Small intestine (tissue), 7 donors: ENCODE results near the gene GBP4. TPM values are rescaled to one million over a fixed set of nuclear protein-coding genes. Genes with fewer than 3 reads are reported as not detected.

ENCODE experiments used
- DNase-seq, 2 donors: peaks; one replicate each; pipeline versions ENCODE4 v3.0.0 to v3.0.0-alpha.2; 2013
- FAIRE-seq: peaks from 2 replicates; lab custom pipeline; 2012; peaks lifted over from hg19 to GRCh38; lab: Jason Lieb, UNC
- H3K27ac ChIP-seq, 3 donors: one replicate each; pipeline ENCODE4 v1.5.1; 2013; ENCODE audit warnings: low read length in 2 of 3, mild to moderate bottlenecking in 2 of 3, control low read depth in 1 of 3, inconsistent platforms in 1 of 3, low read depth in 1 of 3, moderate library complexity in 1 of 3
- H3K27me3 ChIP-seq, 3 donors: one replicate each; pipeline ENCODE4 v1.6.1; 2013; ENCODE audit warnings: low read length in 3 of 3, inconsistent platforms in 1 of 3; ENCODE audit not compliant: control insufficient read depth in 3 of 3, insufficient read depth in 3 of 3
- H3K36me3 ChIP-seq, 3 donors: one replicate each; pipeline ENCODE4 v1.6.1; 2013; ENCODE audit warnings: low read length in 3 of 3, inconsistent platforms in 1 of 3, low read depth in 1 of 3, mild to moderate bottlenecking in 1 of 3, moderate library complexity in 1 of 3; ENCODE audit not compliant: control insufficient read depth in 3 of 3, insufficient read depth in 2 of 3
- H3K4me1 ChIP-seq, 3 donors: one replicate each; pipeline ENCODE4 v1.6.1; 2013; ENCODE audit warnings: low read length in 2 of 3, inconsistent platforms in 1 of 3, low read depth in 1 of 3, mild to moderate bottlenecking in 1 of 3, moderate library complexity in 1 of 3; ENCODE audit not compliant: control insufficient read depth in 3 of 3, insufficient read depth in 2 of 3
- H3K4me3 ChIP-seq, 3 donors: one replicate each; pipeline ENCODE4 v1.5.1; 2013; ENCODE audit warnings: low read length in 3 of 3, control low read depth in 1 of 3, inconsistent platforms in 1 of 3, low read depth in 1 of 3, mild to moderate bottlenecking in 1 of 3, moderate library complexity in 1 of 3
- H3K9me3 ChIP-seq, 2 donors: one replicate each; pipeline ENCODE4 v1.6.1; 2013; ENCODE audit warnings: low read depth in 1 of 2, low read length in 1 of 2; ENCODE audit not compliant: control insufficient read depth in 2 of 2, insufficient read depth in 1 of 2
- WGBS, 3 donors: extraction: QIAGEN DNeasy Blood & Tissue Kit; methylation state at CpG; one replicate each; pipeline ENCODE4 v1.1.7; 2013; 5-methylcytosine and 5-hydroxymethylcytosine counted together
- polyA plus RNA-seq, 4 donors: library from polyadenylated mRNA; stranded (reverse) in 3 of 4; unstranded in 1 of 4; fragments of 200-250 nt in 3 of 4; fragments of 120-200 nt in 1 of 4; gene quantifications; one replicate each; pipeline versions ENCODE4 v1.2.1 to v1.2.3, GENCODE V29; 2013
- donor health status: healthy with polysubstance abuse.
- donor health status: control.
- donor health status: control.
- donor health status: Bipolar disorder and iron deficiency.
- donor health status: healthy.

Gene GBP4
- polyA plus RNA-seq, 4 donors, result 2.5 to 15.7 (median 6.4) TPM

DNA sequence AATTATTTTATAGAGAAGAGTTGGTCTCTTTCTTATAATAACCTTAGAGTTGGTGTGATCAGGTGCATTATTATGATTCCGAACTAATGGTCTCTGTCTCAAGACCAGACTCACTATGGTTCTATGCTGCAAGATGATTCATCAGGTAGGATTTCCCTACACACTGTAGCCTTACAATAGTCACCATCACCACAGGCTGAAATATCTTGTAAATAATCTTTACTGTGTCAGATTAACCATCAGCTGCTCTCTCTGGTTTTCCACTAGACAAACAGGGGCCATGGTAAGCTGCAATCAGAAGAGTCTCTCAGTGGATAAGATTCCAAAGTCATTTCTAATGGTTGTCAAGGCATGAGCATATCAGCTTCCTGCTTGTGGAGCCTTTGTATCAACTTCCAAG, 4.4 kb upstream of the GBP4 start:
- no peak for FAIRE-seq
- peaks cover 0 to 1% (median 0%) of the 10 kb centered on the region in 3 donors for H3K36me3 ChIP-seq
- DNase-seq, result no peak
- H3K9me3 ChIP-seq, result peaks cover 0 to 13% of the 10 kb centered on the region in 2 donors
- peaks cover 0 to 9% (median 5%) of the 10 kb centered on the region in 3 donors for H3K4me1 ChIP-seq
- 97 to 100% (median 98%) methylated on average over 1 of the region's 1 CpG for WGBS, 3 donors
- H3K27ac ChIP-seq, result no peak overlapping the region
- H3K4me3 ChIP-seq, result no peak overlapping the region
- H3K27me3 ChIP-seq, result no peaks in the 10 kb centered on the region

DNA sequence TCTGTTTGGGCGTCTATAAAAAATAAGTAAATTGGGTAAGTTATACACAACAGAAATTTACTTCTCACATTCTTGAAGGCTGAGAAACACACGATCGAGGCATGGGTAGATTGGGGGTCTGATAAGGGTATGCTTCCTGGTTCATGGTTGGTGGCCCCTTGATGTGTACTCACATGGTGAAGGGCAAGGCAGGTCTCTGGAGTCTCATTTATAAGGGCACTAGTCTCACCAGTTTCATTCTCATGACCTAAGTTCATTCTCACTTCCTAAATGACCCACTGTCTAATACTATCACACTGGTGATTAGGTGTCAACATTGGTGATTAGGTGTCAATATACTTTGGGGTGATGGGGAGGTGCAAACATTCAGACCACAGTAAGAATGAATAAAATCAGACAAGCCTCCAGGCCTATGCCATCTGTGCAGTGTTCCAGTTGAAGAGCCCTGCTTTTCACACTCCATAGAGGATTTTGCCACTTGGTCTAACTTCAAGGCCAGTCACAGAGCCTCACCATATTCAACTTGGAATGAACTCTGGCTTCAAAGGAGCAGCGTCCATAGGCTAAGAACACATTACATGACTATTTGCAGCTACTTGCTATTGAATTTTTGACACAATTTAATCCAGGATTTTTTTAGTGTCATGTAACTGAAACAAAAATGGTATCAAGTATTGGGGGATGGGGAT, 2.5 kb upstream of the GBP4 start:
- no peak overlapping the region for H3K4me3 ChIP-seq
- DNase-seq (peak; percentile 3 to 14), FAIRE-seq (no peak)
- WGBS, 3 donors, result 79 to 89% (median 79%) methylated on average over 4 of the region's 4 CpGs
- H3K27ac ChIP-seq, result no peak overlapping the region
- H3K27me3 ChIP-seq, result no peaks in the 10 kb centered on the region
- peaks cover 0 to 11% of the 10 kb centered on the region in 2 donors for H3K9me3 ChIP-seq
- H3K36me3 ChIP-seq, result peaks cover 0 to under 1% (median 0%) of the 10 kb centered on the region in 3 donors
- H3K4me1 ChIP-seq, result peaks cover 0 to 12% (median 10%) of the 10 kb centered on the region in 3 donors

- no peaks in the 10 kb centered on the region for H3K27me3 ChIP-seq
- FAIRE-seq (no peak), DNase-seq (peak; percentile 8 to 10)
- H3K4me3 ChIP-seq, result no peak overlapping the region
- WGBS, 3 donors, result 1 to 3% (median 2%) methylated on average over 2 of the region's 2 CpGs
- H3K36me3 ChIP-seq, result no peaks in the 10 kb centered on the region
- H3K27ac ChIP-seq, result peak overlapping the region in 1 of 3 donors; percentile 32
- H3K4me1 ChIP-seq, result peaks cover 0 to 12% (median 10%) of the 10 kb centered on the region in 3 donors
- peaks cover 0 to 9% of the 10 kb centered on the region in 2 donors for H3K9me3 ChIP-seq
These were observed 1.9 kb upstream of the GBP4 start for GRCh38 chr1:89200663-89201062.

- no peaks in the 10 kb centered on the region for H3K9me3 ChIP-seq
- H3K36me3 ChIP-seq, result no peaks in the 10 kb centered on the region
- FAIRE-seq, result peak; percentile 10
- peak overlapping the region; percentile 56 to 81 (median 80) for H3K27ac ChIP-seq
- peak in 1 of 2 donors; percentile 32 for DNase-seq
- 0 to 13% (median 10%) methylated on average over 1 of the region's 1 CpG for WGBS, 3 donors
- peaks cover 0 to 12% (median 10%) of the 10 kb centered on the region in 3 donors for H3K4me1 ChIP-seq
- H3K4me3 ChIP-seq, result peak overlapping the region in 1 of 3 donors; percentile 57
- H3K27me3 ChIP-seq, result no peaks in the 10 kb centered on the region
These were observed 836 bp upstream of the GBP4 start for GRCh38 chr1:89199525-89200031.

DNA sequence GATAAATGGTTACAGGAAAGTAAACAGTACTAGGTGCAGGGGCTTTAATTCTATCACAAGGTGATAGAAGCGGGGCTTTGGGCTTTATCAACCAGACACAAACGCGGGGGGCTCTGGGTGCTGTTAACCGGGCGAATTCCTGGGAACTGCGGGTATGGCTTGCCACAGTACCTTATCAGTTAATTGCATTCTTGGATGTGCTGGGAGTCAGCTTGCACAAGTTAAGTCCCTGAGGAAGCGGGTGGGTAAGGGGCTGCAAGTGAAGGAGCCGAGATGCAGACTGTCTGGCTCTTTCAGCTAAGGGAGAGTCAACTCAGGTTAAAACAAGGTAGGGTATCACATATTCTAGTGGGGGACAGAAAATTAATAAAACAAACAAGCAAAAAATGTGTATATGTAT, 661 bp downstream of the GBP4 start:
- peaks cover 0 to 2% (median 0%) of the 10 kb centered on the region in 3 donors for H3K36me3 ChIP-seq
- WGBS, 3 donors, result 1 to 3% (median 1%) methylated on average over 8 of the region's 8 CpGs
- peak overlapping the region; percentile 57 to 68 (median 64) for H3K4me3 ChIP-seq
- H3K27me3 ChIP-seq, result no peaks in the 10 kb centered on the region
- H3K27ac ChIP-seq, result peak overlapping the region; percentile 56 to 83 (median 81)
- H3K4me1 ChIP-seq, result peaks cover 0 to 12% (median 10%) of the 10 kb centered on the region in 3 donors
- FAIRE-seq (no peak), DNase-seq (peak in 1 of 2 donors; percentile 4)
- no peaks in the 10 kb centered on the region for H3K9me3 ChIP-seq

DNA sequence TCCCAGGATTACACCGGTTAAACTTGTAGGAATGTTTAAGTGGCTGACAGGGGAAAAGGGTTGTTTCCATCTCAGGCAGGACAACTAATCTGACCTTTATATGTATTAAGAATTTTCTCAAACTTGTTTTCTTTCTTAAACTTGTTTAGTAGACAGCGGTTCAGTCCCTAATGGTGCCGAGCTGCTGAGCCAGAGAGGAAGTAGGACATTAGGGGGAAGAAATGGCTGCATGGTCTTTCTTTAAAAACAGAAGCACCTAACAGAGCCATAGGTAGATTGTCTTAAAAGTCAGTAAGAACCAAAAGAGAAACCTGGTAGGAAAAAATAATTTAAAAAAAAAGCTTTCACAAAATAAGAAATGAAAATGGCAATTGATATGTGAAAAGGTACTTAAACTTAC, 3.3 kb downstream of the GBP4 start:
- Histone ChIP-seq H3K27me3 (no peaks in the 10 kb centered on the region), H3K4me3 (no peak overlapping the region), H3K9me3 (no peaks in the 10 kb centered on the region), H3K36me3 (peaks cover 0 to 7% (median 7%) of the 10 kb centered on the region in 3 donors), H3K27ac (peak overlapping the region in 1 of 3 donors; percentile 15), H3K4me1 (peaks cover 0 to 10% (median 9%) of the 10 kb centered on the region in 3 donors)
- DNase-seq (no peak), FAIRE-seq (no peak)
- 67 to 95% (median 78%) methylated on average over 3 of the region's 3 CpGs for WGBS, 3 donors

- no peak for DNase-seq
- WGBS, 3 donors, result 91 to 97% (median 96%) methylated on average over 5 of the region's 5 CpGs
- Histone ChIP-seq H3K27ac (no peak overlapping the region), H3K27me3 (no peaks in the 10 kb centered on the region), H3K36me3 (peaks cover 2 to 19% (median 7%) of the 10 kb centered on the region in 3 donors), H3K9me3 (no peaks in the 10 kb centered on the region), H3K4me1 (no peaks in the 10 kb centered on the region), H3K4me3 (no peak overlapping the region)
- FAIRE-seq, result no peak
These were observed 7.4 kb downstream of the GBP4 start for GRCh38 chr1:89191314-89191713.

DNA sequence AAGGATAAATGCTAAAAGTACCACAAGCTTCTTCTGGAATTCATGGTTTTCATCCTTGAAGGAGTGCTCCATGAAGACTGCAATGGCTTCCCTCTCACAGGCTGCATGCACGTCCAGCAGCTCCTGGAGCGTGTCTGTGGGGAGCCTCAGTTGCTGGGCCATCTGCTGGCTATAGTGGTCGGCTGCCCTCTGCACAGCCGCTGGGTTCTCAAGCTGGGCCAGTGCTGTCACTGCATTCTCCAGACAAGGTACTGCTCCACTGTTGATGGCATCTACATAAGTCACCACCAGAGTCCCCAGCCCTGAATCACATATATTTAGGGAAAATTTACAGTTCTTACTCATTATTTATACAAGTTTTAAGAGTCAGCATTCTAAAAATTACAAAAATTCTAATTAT, 8.7 kb downstream of the GBP4 start:
- Histone ChIP-seq H3K27ac (no peak overlapping the region), H3K4me1 (no peaks in the 10 kb centered on the region), H3K4me3 (no peak overlapping the region), H3K27me3 (no peaks in the 10 kb centered on the region), H3K36me3 (peaks cover 5 to 25% (median 10%) of the 10 kb centered on the region in 3 donors), H3K9me3 (no peaks in the 10 kb centered on the region)
- WGBS, 3 donors, result 90 to 93% (median 91%) methylated on average over 4 of the region's 4 CpGs
- FAIRE-seq (no peak), DNase-seq (no peak)
